PC-9 (cell line): Measurements from ENCODE around the gene MR1.

ENCODE experiments used
- EZH2 ChIP-seq: fragments of 200-600 bp; sonication (generic); IDR thresholded peaks from 2 replicates; pipeline ENCODE4 v1.8.0; 2017; ENCODE audit warnings: antibody characterized with exemption, low read depth
- TF ChIP-seq, protein P1 (sequence below): fragments of 200-600 bp; sonication (generic); conservative IDR thresholded peaks from 2 replicates; pipeline ENCODE4 v1.6.1; 2017; ENCODE audit warnings: mixed run types, antibody characterized with exemption, mild to moderate bottlenecking, moderate library complexity

DNA sequence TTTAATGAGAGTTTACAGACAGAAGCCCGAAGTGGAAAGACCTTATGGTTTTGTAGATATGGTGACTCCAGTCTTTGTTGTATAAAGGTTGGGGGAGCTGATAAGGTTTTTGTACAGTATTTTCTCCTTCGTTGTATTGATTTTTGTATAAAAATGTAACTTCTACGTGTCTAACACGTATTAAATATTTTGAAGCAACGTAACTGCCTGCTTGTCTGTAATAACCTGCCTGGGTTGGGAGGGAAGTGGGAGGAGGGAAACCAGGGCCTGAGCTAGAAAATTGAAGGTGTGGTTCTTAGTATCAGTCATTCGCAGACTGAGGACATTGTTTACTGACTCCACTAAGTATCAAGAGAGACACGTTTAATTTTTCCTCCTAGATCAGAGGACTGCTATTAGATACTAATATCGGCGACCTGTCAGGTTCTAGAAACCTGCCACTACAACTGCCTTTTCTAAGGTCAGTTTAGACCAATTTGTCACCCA is 56.9 kb downstream of the MR1 start:
- TF ChIP-seq, protein P1, sequence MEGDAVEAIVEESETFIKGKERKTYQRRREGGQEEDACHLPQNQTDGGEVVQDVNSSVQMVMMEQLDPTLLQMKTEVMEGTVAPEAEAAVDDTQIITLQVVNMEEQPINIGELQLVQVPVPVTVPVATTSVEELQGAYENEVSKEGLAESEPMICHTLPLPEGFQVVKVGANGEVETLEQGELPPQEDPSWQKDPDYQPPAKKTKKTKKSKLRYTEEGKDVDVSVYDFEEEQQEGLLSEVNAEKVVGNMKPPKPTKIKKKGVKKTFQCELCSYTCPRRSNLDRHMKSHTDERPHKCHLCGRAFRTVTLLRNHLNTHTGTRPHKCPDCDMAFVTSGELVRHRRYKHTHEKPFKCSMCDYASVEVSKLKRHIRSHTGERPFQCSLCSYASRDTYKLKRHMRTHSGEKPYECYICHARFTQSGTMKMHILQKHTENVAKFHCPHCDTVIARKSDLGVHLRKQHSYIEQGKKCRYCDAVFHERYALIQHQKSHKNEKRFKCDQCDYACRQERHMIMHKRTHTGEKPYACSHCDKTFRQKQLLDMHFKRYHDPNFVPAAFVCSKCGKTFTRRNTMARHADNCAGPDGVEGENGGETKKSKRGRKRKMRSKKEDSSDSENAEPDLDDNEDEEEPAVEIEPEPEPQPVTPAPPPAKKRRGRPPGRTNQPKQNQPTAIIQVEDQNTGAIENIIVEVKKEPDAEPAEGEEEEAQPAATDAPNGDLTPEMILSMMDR = no peak
- no peak for TF ChIP-seq EZH2
